Dedifferentiated amniotic fluid mesenchymal stem cell (primary cell): ENCODE measurements around the gene CLEC1B.
"Not testable (repeated sequence)": the region's sequence is repeated elsewhere in the genome, so short reads cannot be mapped to it uniquely, and the experiment has no call there.

Source experiments
- DNase-seq: peaks from one replicate; pipeline ENCODE4 v3.0.0-alpha.2; 2016; ENCODE audit errors: extremely low spot score

Gene CLEC1B

GRCh38 chr12:9974731-9975130 is 24.2 kb downstream of the CLEC1B start:
- DNase-seq: not testable (repeated sequence)

- DNase-seq: no peak
These were observed 25.0 kb downstream of the CLEC1B start for GRCh38 chr12:9973949-9974348.

- no peak for DNase-seq
These were observed 27.7 kb downstream of the CLEC1B start, which contains the start of gene CLEC12A for GRCh38 chr12:9971181-9971580. CLEC12A (plus strand) TSS chr12:9971409; CDS start chr12:9971597, 188 bp downstream.

GRCh38 chr12:9969673-9970072 is 29.2 kb downstream of the CLEC1B start:
- DNase-seq: no peak

GRCh38 chr12:9961901-9962300 is 37.0 kb downstream of the CLEC1B start:
- no peak for DNase-seq

GRCh38 chr12:9961106-9961505 is 37.8 kb downstream of the CLEC1B start:
- no peak for DNase-seq

- DNase-seq: no peak
These were observed 38.3 kb downstream of the CLEC1B start for GRCh38 chr12:9960590-9960989.

- DNase-seq: no peak
These were observed 41.1 kb downstream of the CLEC1B start for GRCh38 chr12:9957834-9958233.

GRCh38 chr12:9952954-9953729 is 45.8 kb downstream of the CLEC1B start:
- DNase-seq: not testable (repeated sequence)

- no peak for DNase-seq
These were observed 47.8 kb downstream of the CLEC1B start for GRCh38 chr12:9951026-9951675.

GRCh38 chr12:9948606-9949296 is 50.2 kb downstream of the CLEC1B start:
- DNase-seq: no peak

GRCh38 chr12:9947674-9948073 is 51.2 kb downstream of the CLEC1B start:
- DNase-seq: no peak

GRCh38 chr12:9944391-9944790 is 54.5 kb downstream of the CLEC1B start:
- no peak for DNase-seq

GRCh38 chr12:9943240-9943639 is 55.7 kb downstream of the CLEC1B start:
- no peak for DNase-seq
